GM10266 (cell line): ENCODE measurements around the gene SLC35A3.
"Not testable (repeated sequence)": the region's sequence is repeated elsewhere in the genome, so short reads cannot be mapped to it uniquely, and the experiment has no call there.

Experiments
- DNase-seq: peaks from one replicate; pipeline ENCODE4 v3.0.0; 2012; ENCODE audit errors: extremely low spot score
- CTCF ChIP-seq: IDR thresholded peaks from 2 replicates; pipeline ENCODE4 v1.5.1; 2012; ENCODE audit warnings: mild to moderate bottlenecking, low read depth; ENCODE audit not compliant: control insufficient read depth, insufficient read depth; ENCODE audit errors: missing control alignments

The SLC35A3 gene

GRCh38 chr1:99945174-99945573, 24.6 kb upstream of the SLC35A3 start:
- no peak for DNase-seq
- TF ChIP-seq CTCF, result no peak

DNA sequence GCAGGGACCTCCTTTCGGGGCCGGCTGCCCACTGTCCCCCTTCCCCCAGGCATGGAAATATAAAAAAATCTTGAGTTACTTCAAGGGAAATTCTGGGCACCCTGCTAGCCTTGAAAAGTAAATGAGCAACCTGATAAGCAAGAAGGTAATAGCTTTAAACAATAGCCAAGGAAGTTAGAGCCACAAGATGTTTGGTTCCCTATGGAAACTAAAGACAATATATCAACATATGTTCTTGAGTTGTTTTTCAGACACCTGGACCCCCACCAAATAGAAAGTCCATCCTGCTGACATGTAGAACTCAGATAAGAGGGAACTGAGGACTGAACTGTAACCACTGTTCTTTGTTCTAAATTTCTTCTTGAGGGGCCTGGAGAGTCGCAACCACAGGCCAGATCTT, 19.3 kb upstream of the SLC35A3 start:
- no peak for DNase-seq

DNA sequence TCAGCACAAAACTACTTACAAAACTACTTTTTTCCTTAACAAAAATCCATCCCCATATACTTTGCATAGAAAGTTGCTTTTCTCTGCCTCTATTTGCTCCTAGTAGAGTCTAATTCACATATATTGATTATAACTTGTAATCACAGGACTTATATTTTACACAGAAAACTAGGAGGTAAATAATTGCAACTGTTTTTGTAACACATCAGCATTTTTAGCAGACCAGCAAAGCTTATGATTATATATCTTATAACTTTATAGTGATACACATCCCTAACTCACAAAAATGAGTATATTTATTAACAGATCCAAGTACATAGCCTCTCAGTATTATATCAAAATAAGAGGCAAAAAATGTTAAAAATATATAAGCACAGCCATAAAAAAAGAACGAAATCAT, 17.3 kb upstream of the SLC35A3 start:
- DNase-seq, result no peak

More for the DNA sequence above, 19.3 kb upstream of the SLC35A3 start:
- no peak for TF ChIP-seq CTCF

GRCh38 chr1:99955375-99955774, 14.4 kb upstream of the SLC35A3 start:
- TF ChIP-seq CTCF, result no peak
- DNase-seq, result no peak

More for the DNA sequence above, 17.3 kb upstream of the SLC35A3 start:
- TF ChIP-seq CTCF, result no peak

GRCh38 chr1:99956755-99957154, 13.0 kb upstream of the SLC35A3 start:
- no peak for TF ChIP-seq CTCF
- DNase-seq, result no peak

GRCh38 chr1:99957818-99958217, 12.0 kb upstream of the SLC35A3 start:
- no peak for TF ChIP-seq CTCF

GRCh38 chr1:99959189-99959705, 10.5 kb upstream of the SLC35A3 start:
- not testable (repeated sequence) for DNase-seq

More at GRCh38 chr1:99957818-99958217, 12.0 kb upstream of the SLC35A3 start:
- no peak for DNase-seq

DNA sequence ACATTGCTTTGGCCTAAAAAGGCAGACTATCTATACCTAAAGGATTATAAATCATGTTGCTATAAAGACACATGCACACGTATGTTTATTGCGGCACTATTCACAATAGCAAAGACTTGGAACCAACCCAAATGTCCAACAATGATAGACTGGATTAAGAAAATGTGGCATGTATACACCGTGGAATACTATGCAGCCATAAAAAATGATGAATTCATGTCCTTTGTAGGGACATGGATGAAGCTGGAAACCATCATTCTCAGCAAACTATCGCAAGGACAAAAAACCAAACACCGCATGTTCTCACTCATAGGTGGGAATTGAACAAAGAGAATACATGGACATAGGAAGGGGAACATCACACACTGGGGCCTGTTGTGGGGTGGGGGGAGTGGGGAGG, 9.5 kb upstream of the SLC35A3 start:
- DNase-seq, result not testable (repeated sequence)
